OCI-LY3 (cell line): ENCODE results near the gene WDPCP.

Experiments used
- H2AFZ ChIP-seq: fragments of 200-600, 300-600 bp; shearing (Covaris generic); 2 replicates; pipeline ENCODE4 v1.6.0; 2014; ENCODE audit warnings: antibody characterized with exemption, low read depth, low read length
- H3K27ac ChIP-seq: fragments of 200-600, 300-600 bp; sonication (generic); 2 replicates; pipeline ENCODE4 v1.5.1; 2014; ENCODE audit warnings: mild to moderate bottlenecking, low read length, moderate library complexity, mixed read lengths
- H3K27me3 ChIP-seq: fragments of 200-600, 300-600 bp; sonication (generic); 2 replicates; pipeline ENCODE4 v1.6.1; 2014; ENCODE audit warnings: low read depth, low read length, mixed read lengths
- H3K36me3 ChIP-seq: fragments of 200-600, 300-600 bp; sonication (generic); replicated peaks from 2 replicates; pipeline ENCODE3; 2014; ENCODE audit warnings: low read depth, low read length, mixed read lengths
- H3K4me1 ChIP-seq: fragments of 300-600, 200-600 bp; sonication (generic); 2 replicates; pipeline ENCODE4 v1.6.1; 2014; ENCODE audit warnings: low read length, mixed read lengths
- H3K4me2 ChIP-seq: fragments of 200-600, 300-600 bp; sonication (generic); 2 replicates; pipeline ENCODE4 v1.6.1; 2014; ENCODE audit warnings: low read length, mixed read lengths
- H3K4me3 ChIP-seq: fragments of 300-600, 200-600 bp; sonication (generic); 2 replicates; pipeline ENCODE4 v1.5.1; 2014; ENCODE audit warnings: antibody characterized with exemption, mild to moderate bottlenecking, low read length, moderate library complexity
- H3K79me2 ChIP-seq: fragments of 300-600, 200-600 bp; shearing (Covaris generic); 2 replicates; pipeline ENCODE4 v1.6.1; 2014; ENCODE audit warnings: mild to moderate bottlenecking, low read length, mixed read lengths
- H3K9ac ChIP-seq: fragments of 300-600, 200-600 bp; shearing (Covaris generic); 2 replicates; pipeline ENCODE4 v1.6.0; 2014; ENCODE audit warnings: mild to moderate bottlenecking, low read length, moderate library complexity
- H3K9me3 ChIP-seq: fragments of 200-600, 300-600 bp; shearing (Covaris generic); 2 replicates; pipeline ENCODE4 v1.6.1; 2014; ENCODE audit warnings: low read length, mixed read lengths; ENCODE audit not compliant: insufficient read depth
- H4K20me1 ChIP-seq: fragments of 200-600, 300-600 bp; sonication (generic); 2 replicates; pipeline ENCODE4 v1.6.1; 2016; ENCODE audit warnings: low read length, mixed read lengths; ENCODE audit not compliant: insufficient read depth
- EZH2phosphoT487 ChIP-seq: fragments of 200-600 bp; shearing (Covaris generic); IDR thresholded peaks from 2 replicates; pipeline ENCODE4 v1.6.1; 2018; ENCODE audit warnings: antibody characterized with exemption, mixed run types, low read depth
- TF ChIP-seq, protein P1 (sequence below): fragments of 200-600, 300-600 bp; sonication (generic); IDR thresholded peaks from 2 replicates; pipeline ENCODE4 v1.5.1; 2014; ENCODE audit warnings: antibody characterized with exemption, low read length, low read depth

Gene WDPCP

DNA sequence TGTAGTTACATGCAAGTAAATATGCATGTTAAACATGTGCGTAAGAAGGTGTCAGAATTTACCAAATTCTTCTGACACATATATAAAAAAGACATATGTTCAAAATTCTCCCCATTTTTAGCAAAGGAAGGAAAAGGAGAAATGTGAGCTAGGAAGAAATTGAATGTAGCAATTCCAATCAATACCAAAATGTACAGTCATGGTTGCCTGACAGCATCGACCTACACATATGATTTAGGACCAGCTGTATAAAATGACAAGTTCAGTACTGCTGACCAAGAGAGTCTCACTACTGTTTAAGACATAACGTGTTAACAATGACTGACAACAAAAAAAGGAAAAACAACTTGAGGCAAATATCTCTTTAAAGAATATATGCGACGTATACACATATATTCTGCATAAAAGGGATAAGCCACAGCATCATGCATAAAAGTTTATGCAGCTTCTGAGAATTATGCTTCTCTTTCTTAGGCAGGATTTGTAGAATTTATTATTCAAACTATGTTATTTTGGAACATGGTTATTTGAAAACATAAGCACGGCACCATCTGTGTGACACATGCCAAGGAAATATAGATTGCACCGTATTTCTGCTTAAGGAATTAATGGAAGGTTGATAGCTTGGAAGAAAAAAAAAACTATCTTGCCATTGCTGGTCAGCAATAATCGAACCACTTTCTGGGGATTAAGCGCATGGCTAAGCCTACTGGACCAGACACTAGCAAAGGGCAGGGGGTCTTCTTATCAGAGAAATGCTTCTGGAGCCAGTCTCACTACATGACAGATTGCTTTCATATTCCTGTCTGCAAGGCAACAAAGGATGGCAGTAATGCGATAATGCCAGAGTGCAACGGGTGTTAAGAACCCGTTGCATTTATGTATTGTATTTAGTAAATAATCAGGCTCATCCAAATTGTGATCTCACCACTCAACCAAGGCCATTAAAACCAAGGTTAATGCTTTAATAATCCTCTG lies 154.0 kb downstream of the WDPCP start:
- Histone ChIP-seq H3K4me2 (no peak overlapping the region), H3K4me1 (no peaks in the 10 kb centered on the region), H3K27ac (no peak overlapping the region)

DNA sequence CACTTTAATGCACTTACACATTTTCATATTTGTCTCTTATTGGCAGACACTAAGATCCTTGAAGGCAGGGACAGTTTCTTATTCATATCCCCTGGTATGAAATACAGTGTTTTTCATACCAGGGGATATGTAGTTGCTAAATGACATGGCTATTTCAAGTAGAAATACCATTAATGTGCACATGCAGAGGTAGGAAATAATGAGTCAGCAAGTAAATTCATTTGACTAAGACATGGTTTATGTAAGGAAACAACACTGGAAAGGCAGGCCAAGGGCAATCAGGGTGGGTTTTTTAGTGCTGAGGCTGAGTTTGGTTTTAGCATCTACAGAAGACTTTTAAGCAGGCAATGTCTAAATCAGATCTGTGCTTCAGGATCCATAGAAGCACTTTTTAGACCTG lies 155.9 kb downstream of the WDPCP start:
- Histone ChIP-seq H4K20me1 (no peaks in the 10 kb centered on the region), H2AFZ (no peak overlapping the region), H3K4me3 (no peak overlapping the region), H3K27me3 (no peaks in the 10 kb centered on the region), H3K79me2 (no peaks in the 10 kb centered on the region), H3K4me1 (no peaks in the 10 kb centered on the region), H3K36me3 (no peaks in the 10 kb centered on the region), H3K9ac (no peak overlapping the region), H3K27ac (no peak overlapping the region), H3K4me2 (no peak overlapping the region), H3K9me3 (no peaks in the 10 kb centered on the region)
- no peak for TF ChIP-seq EZH2phosphoT487
- TF ChIP-seq, protein P1, sequence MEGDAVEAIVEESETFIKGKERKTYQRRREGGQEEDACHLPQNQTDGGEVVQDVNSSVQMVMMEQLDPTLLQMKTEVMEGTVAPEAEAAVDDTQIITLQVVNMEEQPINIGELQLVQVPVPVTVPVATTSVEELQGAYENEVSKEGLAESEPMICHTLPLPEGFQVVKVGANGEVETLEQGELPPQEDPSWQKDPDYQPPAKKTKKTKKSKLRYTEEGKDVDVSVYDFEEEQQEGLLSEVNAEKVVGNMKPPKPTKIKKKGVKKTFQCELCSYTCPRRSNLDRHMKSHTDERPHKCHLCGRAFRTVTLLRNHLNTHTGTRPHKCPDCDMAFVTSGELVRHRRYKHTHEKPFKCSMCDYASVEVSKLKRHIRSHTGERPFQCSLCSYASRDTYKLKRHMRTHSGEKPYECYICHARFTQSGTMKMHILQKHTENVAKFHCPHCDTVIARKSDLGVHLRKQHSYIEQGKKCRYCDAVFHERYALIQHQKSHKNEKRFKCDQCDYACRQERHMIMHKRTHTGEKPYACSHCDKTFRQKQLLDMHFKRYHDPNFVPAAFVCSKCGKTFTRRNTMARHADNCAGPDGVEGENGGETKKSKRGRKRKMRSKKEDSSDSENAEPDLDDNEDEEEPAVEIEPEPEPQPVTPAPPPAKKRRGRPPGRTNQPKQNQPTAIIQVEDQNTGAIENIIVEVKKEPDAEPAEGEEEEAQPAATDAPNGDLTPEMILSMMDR: no peak

More for the DNA sequence above, 154.0 kb downstream of the WDPCP start:
- Histone ChIP-seq H3K27me3 (no peaks in the 10 kb centered on the region), H3K36me3 (no peaks in the 10 kb centered on the region), H3K9me3 (no peaks in the 10 kb centered on the region), H3K79me2 (no peaks in the 10 kb centered on the region), H3K4me3 (no peak overlapping the region), H3K9ac (no peak overlapping the region), H2AFZ (no peak overlapping the region), H4K20me1 (no peaks in the 10 kb centered on the region)
- TF ChIP-seq, protein P1: no peak

DNA sequence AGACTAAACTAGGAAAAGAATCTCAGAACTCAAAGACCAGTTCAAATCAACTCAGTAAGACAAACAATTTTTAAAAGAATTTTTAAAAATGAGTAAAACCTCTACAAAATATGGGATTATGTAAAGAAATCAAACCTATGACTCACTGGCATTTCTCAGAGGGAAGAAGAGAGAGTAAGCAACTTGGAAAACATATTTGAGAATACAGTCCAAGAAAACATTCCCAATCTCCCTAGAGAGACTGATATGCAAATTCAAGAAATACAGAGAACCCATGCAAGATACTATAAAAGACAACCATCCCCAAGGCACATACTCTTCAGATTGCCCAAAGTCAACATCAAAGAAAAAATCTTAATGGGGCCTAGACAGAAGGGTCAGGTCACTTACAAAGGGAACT lies 162.7 kb downstream of the WDPCP start:
- Histone ChIP-seq H3K36me3 (no peaks in the 10 kb centered on the region), H3K9ac (no peak overlapping the region), H2AFZ (no peak overlapping the region), H3K79me2 (no peaks in the 10 kb centered on the region), H3K4me1 (peaks cover 9% of the 10 kb centered on the region), H3K27me3 (no peaks in the 10 kb centered on the region), H3K9me3 (no peaks in the 10 kb centered on the region), H3K4me3 (no peak overlapping the region), H3K4me2 (no peak overlapping the region), H3K27ac (no peak overlapping the region), H4K20me1 (no peaks in the 10 kb centered on the region)
- TF ChIP-seq, protein P1: no peak
- no peak for TF ChIP-seq EZH2phosphoT487

DNA sequence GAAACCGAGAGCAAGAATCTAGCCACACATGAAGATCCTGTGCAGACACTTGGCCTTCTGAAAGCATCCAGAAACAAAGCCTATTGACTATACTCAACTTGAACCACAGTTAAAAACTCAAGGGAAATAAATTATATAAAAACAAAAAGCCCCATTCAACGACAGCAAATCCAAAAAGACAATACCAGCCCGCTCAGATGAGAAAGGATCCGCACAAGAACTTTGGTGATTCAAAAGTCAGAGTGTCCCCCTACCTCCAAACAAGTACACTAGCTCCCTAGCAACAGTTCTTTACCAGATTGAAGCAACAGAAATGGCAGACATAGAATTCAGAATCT lies 163.2 kb downstream of the WDPCP start:
- H3K4me1 ChIP-seq: peaks cover 9% of the 10 kb centered on the region
- H4K20me1 ChIP-seq: no peaks in the 10 kb centered on the region
- no peaks in the 10 kb centered on the region for H3K9me3 ChIP-seq
- no peak for TF ChIP-seq EZH2phosphoT487
- TF ChIP-seq, protein P1: no peak
- no peak overlapping the region for H3K27ac ChIP-seq
- H2AFZ ChIP-seq: no peak overlapping the region
- H3K4me2 ChIP-seq: peak overlapping the region; percentile 58
- H3K4me3 ChIP-seq: no peak overlapping the region
- H3K36me3 ChIP-seq: no peaks in the 10 kb centered on the region
- H3K9ac ChIP-seq: no peak overlapping the region
- H3K79me2 ChIP-seq: no peaks in the 10 kb centered on the region
- H3K27me3 ChIP-seq: no peaks in the 10 kb centered on the region
